Measurements from ENCODE around the gene LRRC73.
A peak's percentile ranks its signal among the peaks of the same experiment; 100 is the strongest.
"Not testable (repeated sequence)": the region's sequence is repeated elsewhere in the genome, so short reads cannot be mapped to it uniquely, and the experiment has no call there.

Gene LRRC73, protein sequence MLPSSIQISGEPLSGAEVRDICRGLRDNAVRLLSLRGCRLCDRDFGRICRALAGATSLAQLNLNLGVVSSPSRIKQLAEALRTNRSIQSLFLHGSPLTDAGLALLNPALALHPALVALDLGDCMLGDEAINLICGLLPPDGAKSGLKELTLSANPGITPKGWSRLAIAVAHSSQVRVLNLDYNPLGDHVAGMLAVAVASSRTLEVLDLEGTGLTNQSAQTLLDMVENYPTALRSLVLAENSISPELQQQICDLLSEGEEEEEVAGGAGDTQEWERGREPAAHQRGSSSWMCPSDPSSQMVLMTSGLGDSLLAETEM

GRCh38 chr6:43509984-43510826 lies at the start of gene LRRC73:
TSS of gene LRRC73 (minus strand) at chr6:43510346. CDS start at chr6:43509785, 561 bp downstream.
- peak; percentile 55 to 72 for DNase-seq (ENCODE audit: low read depth in 1 of 2, low spot score in 1 of 2)

DNA sequence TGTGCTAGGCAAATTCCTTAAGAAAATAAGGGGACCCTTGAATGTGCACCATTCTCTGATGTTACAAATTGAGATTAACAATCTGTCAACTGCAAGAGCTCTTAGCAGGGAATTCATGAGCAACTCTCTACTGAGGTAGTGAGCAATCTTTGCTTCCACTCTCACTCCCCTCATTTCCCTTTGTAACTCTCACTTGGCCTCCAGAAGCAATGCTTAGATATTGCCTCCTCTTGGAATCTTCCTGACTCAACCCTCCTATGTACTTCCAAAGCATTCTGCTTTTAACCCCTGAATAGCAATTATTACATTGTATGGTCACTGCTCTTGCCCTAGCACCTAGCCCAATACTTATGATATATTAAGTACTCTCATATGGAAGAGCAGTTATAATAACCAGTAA lies 49.2 kb upstream of the LRRC73 start:
- no peak for DNase-seq (ENCODE audit: low read depth in 1 of 2, low spot score in 1 of 2)

- DNase-seq (ENCODE audit: low read depth in 1 of 2, low spot score in 1 of 2), result not testable (repeated sequence)
Observed at GRCh38 chr6:43557620-43558019, 47.5 kb upstream of the LRRC73 start.

GRCh38 chr6:43547222-43547621 lies 37.1 kb upstream of the LRRC73 start:
- DNase-seq (ENCODE audit: low read depth in 1 of 2, low spot score in 1 of 2), result no peak

DNA sequence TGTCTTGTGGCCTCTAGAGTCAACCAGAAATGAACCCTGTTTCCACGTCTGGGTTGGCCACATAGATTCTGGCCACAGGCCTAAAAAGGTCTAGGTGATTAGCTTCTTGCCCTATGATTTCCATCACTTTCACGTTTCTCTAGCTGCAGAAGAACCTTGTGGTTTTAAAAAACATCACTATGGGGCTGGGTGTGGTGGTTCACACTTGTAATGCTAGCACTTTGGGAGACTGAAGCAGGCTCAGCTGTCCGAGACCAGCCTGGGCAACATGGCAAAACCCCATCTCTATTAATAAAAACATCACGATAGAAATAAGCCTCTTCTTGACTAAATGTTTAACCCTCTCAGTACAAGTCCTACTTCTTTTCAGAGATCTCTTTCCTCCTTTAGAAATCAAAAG lies 34.3 kb upstream of the LRRC73 start:
- DNase-seq (ENCODE audit: low read depth in 1 of 2, low spot score in 1 of 2), result no peak

DNA sequence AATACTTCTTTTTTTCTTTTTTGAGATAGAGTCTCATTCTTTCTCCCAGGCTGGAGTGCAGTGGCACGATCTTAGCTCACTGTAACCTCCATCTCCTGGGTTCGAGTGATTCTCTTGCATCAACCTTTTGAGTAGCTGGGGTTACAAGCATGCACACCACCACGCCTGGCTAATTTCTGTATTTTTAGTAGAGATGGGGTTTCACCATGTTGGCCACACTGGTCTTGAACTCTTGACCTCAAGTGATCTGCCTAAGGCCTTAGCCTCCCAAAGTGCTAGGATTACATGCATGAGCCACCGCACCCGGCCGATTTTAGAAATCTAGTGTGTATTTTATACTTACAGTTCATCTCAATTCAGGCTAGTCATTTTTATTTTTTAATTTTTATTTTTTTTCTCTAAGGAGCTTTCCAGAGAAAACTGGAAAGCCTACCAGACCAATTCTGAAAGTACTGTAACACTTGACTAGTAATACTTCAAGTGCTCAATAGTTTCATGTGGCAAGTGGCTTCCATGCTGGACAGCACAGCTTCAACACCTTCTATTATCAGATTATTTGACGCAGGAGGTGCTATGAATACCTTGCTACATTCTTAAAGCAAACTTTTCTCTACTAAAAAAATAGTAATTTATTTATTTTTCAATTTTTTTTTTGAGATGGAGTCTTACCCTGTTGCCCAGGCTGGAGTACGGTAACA lies 31.8 kb upstream of the LRRC73 start:
- no peak for DNase-seq (ENCODE audit: low read depth in 1 of 2, low spot score in 1 of 2)

GRCh38 chr6:43540507-43540906 lies 30.4 kb upstream of the LRRC73 start:
- DNase-seq (ENCODE audit: low read depth in 1 of 2, low spot score in 1 of 2), result no peak

GRCh38 chr6:43539409-43539808 lies 29.3 kb upstream of the LRRC73 start:
- not testable (repeated sequence) for DNase-seq (ENCODE audit: low read depth in 1 of 2, low spot score in 1 of 2)

GRCh38 chr6:43538986-43539385 lies 28.8 kb upstream of the LRRC73 start:
- not testable (repeated sequence) for DNase-seq (ENCODE audit: low read depth in 1 of 2, low spot score in 1 of 2)

GRCh38 chr6:43532201-43532600 lies 22.1 kb upstream of the LRRC73 start:
- no peak for DNase-seq (ENCODE audit: low read depth in 1 of 2, low spot score in 1 of 2)

- DNase-seq (ENCODE audit: low read depth in 1 of 2, low spot score in 1 of 2), result no peak
Observed at GRCh38 chr6:43524483-43524961, 14.4 kb upstream of the LRRC73 start.

- DNase-seq (ENCODE audit: low read depth in 1 of 2, low spot score in 1 of 2), result no peak
Observed at GRCh38 chr6:43523284-43523683, 13.1 kb upstream of the LRRC73 start.

DNA sequence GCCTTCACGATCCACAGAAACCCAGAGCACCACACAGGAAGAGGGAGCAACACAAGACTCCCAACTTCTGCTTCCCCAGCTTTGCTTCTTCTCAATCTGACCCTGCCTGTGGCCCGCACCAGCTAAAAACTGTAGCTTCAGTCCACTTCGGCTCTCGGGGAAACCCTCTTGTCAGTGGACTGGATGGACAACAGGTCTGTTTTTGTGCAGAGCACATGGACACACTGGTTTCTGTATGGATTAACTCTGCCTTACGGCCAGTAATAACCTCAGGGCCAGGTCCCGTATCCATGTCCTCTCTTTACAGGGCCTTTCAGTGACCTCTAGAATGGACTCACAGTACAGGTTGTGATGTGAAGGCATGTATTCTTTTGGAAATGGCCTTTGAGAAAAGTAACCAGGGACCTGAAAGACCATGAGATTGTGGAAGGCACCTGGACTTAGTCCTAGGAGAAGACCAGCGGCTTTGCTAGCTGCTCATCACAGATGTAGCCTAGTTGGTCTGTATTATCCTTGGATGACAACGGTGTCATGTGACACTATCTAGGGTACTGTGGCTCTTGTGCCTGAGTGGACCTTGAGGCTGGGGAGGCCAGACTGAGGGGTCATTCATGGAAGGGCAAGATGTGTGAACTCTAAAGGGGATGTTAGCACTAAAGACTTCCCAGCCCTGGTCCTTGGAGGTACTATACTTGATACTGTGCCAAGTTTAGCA lies 12.6 kb upstream of the LRRC73 start:
- DNase-seq (ENCODE audit: low read depth in 1 of 2, low spot score in 1 of 2), result no peak

DNA sequence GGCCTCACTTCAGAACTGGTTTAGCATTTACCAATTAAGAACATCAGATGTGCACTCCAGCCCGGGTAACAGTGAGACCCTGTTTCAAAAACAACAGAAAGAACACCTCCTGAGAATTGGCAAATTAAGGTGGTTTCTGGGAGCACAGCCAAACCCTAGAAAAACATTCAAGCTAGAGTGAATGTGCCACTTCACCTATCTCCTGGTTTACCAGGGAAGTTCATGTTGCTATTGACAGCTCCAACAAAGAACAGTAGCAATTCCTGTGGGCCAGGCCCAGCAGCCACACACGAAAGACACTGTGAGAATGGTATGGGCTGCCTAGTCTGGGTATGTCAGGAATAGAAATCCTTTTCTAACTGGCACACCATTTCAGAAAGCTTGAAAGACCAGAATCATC lies 11.7 kb upstream of the LRRC73 start:
- DNase-seq (ENCODE audit: low read depth in 1 of 2, low spot score in 1 of 2), result no peak

- no peak for DNase-seq (ENCODE audit: low read depth in 1 of 2, low spot score in 1 of 2)
Observed at GRCh38 chr6:43520097-43520496, 10.0 kb upstream of the LRRC73 start.

DNA sequence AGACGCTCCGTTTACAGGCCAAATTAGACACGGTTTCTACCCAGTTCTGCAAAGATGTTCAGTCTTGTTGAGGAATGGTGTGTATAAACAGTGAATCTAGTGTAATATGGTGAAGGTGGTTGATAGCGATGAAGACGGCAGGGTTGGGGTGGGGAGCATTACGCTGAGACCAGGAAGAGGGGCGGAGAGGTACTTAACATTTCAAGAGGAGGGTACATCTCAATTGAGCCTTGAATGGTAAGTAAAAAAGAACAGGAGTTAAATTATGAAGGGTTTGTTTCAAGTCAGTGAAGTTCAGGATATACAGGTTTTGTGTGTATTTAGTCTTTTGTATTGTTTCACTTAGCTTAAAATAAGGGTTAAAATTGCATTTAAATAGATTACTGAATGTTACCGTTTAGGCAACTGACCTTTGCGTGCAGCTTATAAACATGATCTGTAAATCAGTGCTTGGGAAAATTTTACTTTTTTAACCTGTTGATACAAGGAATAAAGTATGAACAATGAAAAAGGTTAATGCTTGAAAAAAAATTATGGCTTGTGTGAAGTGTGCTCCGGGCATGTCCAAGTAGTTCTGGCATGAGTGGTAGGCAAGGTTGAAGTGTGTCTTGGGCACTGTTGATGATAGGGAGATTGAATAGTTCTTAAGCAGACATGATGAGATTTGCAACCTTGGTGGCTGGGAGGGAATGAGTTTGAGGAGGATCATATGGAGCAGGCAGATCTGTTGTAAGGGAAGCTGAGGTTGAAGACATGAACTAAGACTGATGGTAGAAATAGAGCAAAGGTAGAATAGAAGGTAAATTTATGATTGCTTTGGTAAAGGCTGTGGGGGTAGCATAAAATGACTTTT lies 7.6 kb upstream of the LRRC73 start:
- DNase-seq (ENCODE audit: low read depth in 1 of 2, low spot score in 1 of 2), result no peak

DNA sequence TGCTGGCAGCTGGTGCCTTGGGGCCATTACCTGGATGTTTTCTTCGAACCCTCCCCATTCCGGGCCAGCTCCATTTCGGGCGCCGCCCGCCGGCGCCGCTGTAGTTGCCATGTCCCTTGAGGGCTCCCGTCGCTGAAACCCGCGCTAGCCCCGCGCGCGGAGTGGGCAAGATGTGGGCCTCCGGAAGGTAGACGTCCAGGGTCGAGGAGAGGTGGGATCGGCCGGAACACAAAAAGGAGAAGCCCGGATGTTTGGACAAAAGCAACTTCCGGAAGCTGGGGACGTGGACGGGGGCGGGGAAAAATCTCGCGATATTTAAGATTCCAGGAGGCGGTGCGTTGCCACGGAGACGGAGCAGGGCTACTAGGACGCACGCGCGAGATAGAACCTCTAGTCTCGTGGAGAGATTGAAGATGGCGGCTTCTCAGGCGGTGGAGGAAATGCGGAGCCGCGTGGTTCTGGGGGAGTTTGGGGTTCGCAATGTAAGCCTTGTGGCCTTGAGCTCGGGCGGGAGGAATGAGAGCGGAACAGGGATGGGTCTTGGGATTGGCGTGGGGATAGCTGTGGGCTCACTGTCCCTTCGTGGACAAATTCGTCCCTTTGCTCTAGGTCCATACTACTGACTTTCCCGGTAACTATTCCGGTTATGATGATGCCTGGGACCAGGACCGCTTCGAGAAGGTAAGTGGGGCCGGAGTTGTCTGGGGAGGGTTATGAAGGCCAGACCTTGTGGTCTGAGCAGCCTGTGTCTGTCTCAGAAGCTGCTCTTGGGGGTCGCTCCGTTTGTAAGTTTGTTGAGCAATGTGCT lies 6.8 kb upstream of the LRRC73 start, which contains the start of the genes POLR1C and YIPF3:
Gene POLR1C, plus strand, starts transcription at position 393 of the 808 bp plus-strand sequence. Its CDS starts 21 bp downstream, at position 414.
Gene YIPF3, minus strand, starts transcription at position 230 of the 808 bp plus-strand sequence. Its CDS starts 119 bp downstream, at position 111.
- DNase-seq (ENCODE audit: low read depth in 1 of 2, low spot score in 1 of 2), result peak; percentile 89 to 90

GRCh38 chr6:43516367-43516696 lies 6.2 kb upstream of the LRRC73 start:
- DNase-seq (ENCODE audit: low read depth in 1 of 2, low spot score in 1 of 2), result no peak

DNA sequence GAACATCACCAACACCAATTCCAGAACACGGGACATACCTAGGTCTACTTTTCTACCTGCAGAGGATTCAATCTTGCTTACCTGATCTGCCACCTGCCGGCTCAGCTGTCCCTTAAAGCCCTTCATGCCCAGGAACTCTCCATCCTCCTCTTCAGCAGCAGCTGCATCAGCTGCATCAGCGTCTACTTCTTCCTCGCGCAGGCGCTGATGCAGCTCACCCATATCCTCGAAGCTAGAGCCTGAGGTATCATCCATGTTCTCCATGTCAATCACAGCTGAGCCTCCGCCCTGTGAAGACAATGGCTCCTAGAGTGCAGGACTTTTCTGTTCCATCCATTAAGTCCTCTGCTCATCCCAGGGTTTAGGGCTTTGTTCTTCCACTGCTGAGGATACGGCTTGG lies 5.7 kb upstream of the LRRC73 start:
- no peak for DNase-seq (ENCODE audit: low read depth in 1 of 2, low spot score in 1 of 2)

Measured in stimulated activated CD4-positive, alpha-beta T cell treated with anti-CD3 and anti-CD28 coated beads, Interleukin-15, amount 100 ng/mL, for 1 hour (primary cell).